SK-N-SH treated with all-trans-retinoic acid at 6 μM for 48 hours (cell line): ENCODE results near the gene RBMS3.
A peak's percentile ranks its signal among the peaks of the same experiment; 100 is the strongest.

Experiments
- ATAC-seq: fragments of 200-7000 bp; cut with Tn5 transposase; 3 replicates; pipeline ENCODE4 v1.9.1; 2020; ENCODE audit warnings: mild to moderate bottlenecking, moderate library complexity
- BACH2 ChIP-seq: fragments of 250-450 bp; sonication (Bioruptor Pico); IDR thresholded peaks from 2 replicates; pipeline ENCODE4 v1.9.0; 2021; ENCODE audit warnings: mild to moderate bottlenecking, borderline replicate concordance
- CSDC2 ChIP-seq: fragments of 250-450 bp; sonication (Bioruptor Pico); IDR thresholded peaks from 2 replicates; pipeline ENCODE4 v1.5.0; 2020; ENCODE audit warnings: mild to moderate bottlenecking, moderate library complexity
- CSRNP3 ChIP-seq: fragments of 250-450 bp; sonication (Bioruptor Pico); IDR thresholded peaks from 2 replicates; pipeline ENCODE4 v1.5.1; 2021; ENCODE audit warnings: mild to moderate bottlenecking, moderate library complexity
- ESRRG ChIP-seq: fragments of 250-450 bp; sonication (Bioruptor Pico); IDR thresholded peaks from 2 replicates; pipeline ENCODE4 v1.6.1; 2021; ENCODE audit warnings: mild to moderate bottlenecking
- GLIS3 ChIP-seq: fragments of 250-450 bp; sonication (Bioruptor Pico); IDR thresholded peaks from 2 replicates; pipeline ENCODE4 v1.5.0; 2020; ENCODE audit warnings: mild to moderate bottlenecking, moderate library complexity
- ISL1 ChIP-seq: fragments of 250-450 bp; sonication (Bioruptor Pico); IDR thresholded peaks from 2 replicates; pipeline ENCODE4 v2.1.2; 2022; ENCODE audit warnings: mild to moderate bottlenecking, moderate library complexity
- PPARA ChIP-seq: fragments of 250-450 bp; sonication (Bioruptor Pico); IDR thresholded peaks from 2 replicates; pipeline ENCODE4 v1.5.0; 2020; ENCODE audit warnings: mild to moderate bottlenecking, borderline replicate concordance
- RARB ChIP-seq: fragments of 250-450 bp; sonication (Bioruptor Pico); IDR thresholded peaks from 2 replicates; pipeline ENCODE4 v1.8.0; 2021; ENCODE audit warnings: mild to moderate bottlenecking, moderate library complexity
- SNAI2 ChIP-seq: fragments of 250-450 bp; sonication (Bioruptor Pico); IDR thresholded peaks from 2 replicates; pipeline ENCODE4 v1.5.0; 2020; ENCODE audit warnings: mild to moderate bottlenecking, moderate library complexity
- TCF4 ChIP-seq: fragments of 250-450 bp; sonication (Bioruptor Pico); IDR thresholded peaks from 2 replicates; pipeline ENCODE4 v1.8.0; 2021; ENCODE audit warnings: mild to moderate bottlenecking, moderate library complexity, borderline replicate concordance
- TOX ChIP-seq: fragments of 250-450 bp; sonication (Bioruptor Pico); IDR thresholded peaks from 2 replicates; pipeline ENCODE4 v1.8.0; 2021; ENCODE audit warnings: mild to moderate bottlenecking, moderate library complexity, borderline replicate concordance
- TSHZ2 ChIP-seq: fragments of 250-450 bp; sonication (Bioruptor Pico); IDR thresholded peaks from 2 replicates; pipeline ENCODE4 v1.5.0; 2020; ENCODE audit warnings: mild to moderate bottlenecking, moderate library complexity
- ZC3H10 ChIP-seq: fragments of 250-450 bp; sonication (Bioruptor Pico); IDR thresholded peaks from 2 replicates; pipeline ENCODE4 v1.5.1; 2021; ENCODE audit warnings: mild to moderate bottlenecking, moderate library complexity
- ZFP3 ChIP-seq: fragments of 250-450 bp; sonication (Bioruptor Pico); IDR thresholded peaks from 2 replicates; pipeline ENCODE4 v1.5.0; 2020; ENCODE audit warnings: mild to moderate bottlenecking, moderate library complexity
- ZFP30 ChIP-seq: fragments of 450-650 bp; formaldehyde crosslinking; IDR thresholded peaks from 2 replicates; pipeline ENCODE4 v1.5.0; 2022; ENCODE audit warnings: mild to moderate bottlenecking, moderate library complexity
- ZNF565 ChIP-seq: fragments of 450-650 bp; formaldehyde crosslinking; conservative IDR thresholded peaks from 2 replicates; pipeline ENCODE4 v1.5.0; 2020; ENCODE audit warnings: low read depth, mild to moderate bottlenecking, moderate library complexity
- ZNF70 ChIP-seq: fragments of 450-650 bp; formaldehyde crosslinking; IDR thresholded peaks from 2 replicates; pipeline ENCODE4 v1.5.0; 2020; ENCODE audit warnings: mild to moderate bottlenecking, moderate library complexity
- ZNF8 ChIP-seq: fragments of 450-650 bp; formaldehyde crosslinking; IDR thresholded peaks from 2 replicates; pipeline ENCODE4 v1.5.0; 2020; ENCODE audit warnings: mild to moderate bottlenecking, moderate library complexity
- TF ChIP-seq, protein P1 (sequence below): fragments of 250-450 bp; sonication (Bioruptor Pico); IDR thresholded peaks from 2 replicates; pipeline ENCODE4 v1.8.0; 2020; ENCODE audit warnings: mild to moderate bottlenecking, moderate library complexity, borderline replicate concordance
- TF ChIP-seq, protein P2 (sequence below): fragments of 250-450 bp; sonication (Bioruptor Pico); IDR thresholded peaks from 2 replicates; pipeline ENCODE4 v1.8.0; 2021; ENCODE audit warnings: low read depth, mild to moderate bottlenecking, moderate library complexity, borderline replicate concordance

RBMS3 gene

GRCh38 chr3:29581311-29581710 is 300.4 kb downstream of the RBMS3 start:
- no peak for TF ChIP-seq GLIS3
- no peak for TF ChIP-seq RARB (CRISPR knock-in tag)
- no peak for TF ChIP-seq ZC3H10
- no peak for TF ChIP-seq TSHZ2 (CRISPR knock-in tag)
- TF ChIP-seq BACH2 (CRISPR knock-in tag), result no peak
- no peak for TF ChIP-seq TCF4
- TF ChIP-seq ZNF70 (CRISPR knock-in tag), result no peak
- TF ChIP-seq ZNF565 (CRISPR knock-in tag), result no peak
- no peak for TF ChIP-seq SNAI2
- no peak for TF ChIP-seq PPARA (CRISPR knock-in tag)
- TF ChIP-seq ISL1, result no peak
- no peak for TF ChIP-seq ESRRG (CRISPR knock-in tag)
- TF ChIP-seq, protein P1, sequence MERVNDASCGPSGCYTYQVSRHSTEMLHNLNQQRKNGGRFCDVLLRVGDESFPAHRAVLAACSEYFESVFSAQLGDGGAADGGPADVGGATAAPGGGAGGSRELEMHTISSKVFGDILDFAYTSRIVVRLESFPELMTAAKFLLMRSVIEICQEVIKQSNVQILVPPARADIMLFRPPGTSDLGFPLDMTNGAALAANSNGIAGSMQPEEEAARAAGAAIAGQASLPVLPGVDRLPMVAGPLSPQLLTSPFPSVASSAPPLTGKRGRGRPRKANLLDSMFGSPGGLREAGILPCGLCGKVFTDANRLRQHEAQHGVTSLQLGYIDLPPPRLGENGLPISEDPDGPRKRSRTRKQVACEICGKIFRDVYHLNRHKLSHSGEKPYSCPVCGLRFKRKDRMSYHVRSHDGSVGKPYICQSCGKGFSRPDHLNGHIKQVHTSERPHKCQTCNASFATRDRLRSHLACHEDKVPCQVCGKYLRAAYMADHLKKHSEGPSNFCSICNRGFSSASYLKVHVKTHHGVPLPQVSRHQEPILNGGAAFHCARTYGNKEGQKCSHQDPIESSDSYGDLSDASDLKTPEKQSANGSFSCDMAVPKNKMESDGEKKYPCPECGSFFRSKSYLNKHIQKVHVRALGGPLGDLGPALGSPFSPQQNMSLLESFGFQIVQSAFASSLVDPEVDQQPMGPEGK, result no peak
- TF ChIP-seq ZNF8 (CRISPR knock-in tag), result no peak
- TF ChIP-seq CSDC2 (CRISPR knock-in tag), result no peak
- ATAC-seq, result peak; percentile 33; the same call in 1 of the 3 replicates

GRCh38 chr3:29582273-29582672 is 301.4 kb downstream of the RBMS3 start:
- TF ChIP-seq TCF4, result 0 out of 2 replicates have a peak, but pooled peaks have one; percentile 9
- TF ChIP-seq ESRRG (CRISPR knock-in tag), result no peak
- TF ChIP-seq, all 23 proteins: peak for 1
- ATAC-seq, result no peak

DNA sequence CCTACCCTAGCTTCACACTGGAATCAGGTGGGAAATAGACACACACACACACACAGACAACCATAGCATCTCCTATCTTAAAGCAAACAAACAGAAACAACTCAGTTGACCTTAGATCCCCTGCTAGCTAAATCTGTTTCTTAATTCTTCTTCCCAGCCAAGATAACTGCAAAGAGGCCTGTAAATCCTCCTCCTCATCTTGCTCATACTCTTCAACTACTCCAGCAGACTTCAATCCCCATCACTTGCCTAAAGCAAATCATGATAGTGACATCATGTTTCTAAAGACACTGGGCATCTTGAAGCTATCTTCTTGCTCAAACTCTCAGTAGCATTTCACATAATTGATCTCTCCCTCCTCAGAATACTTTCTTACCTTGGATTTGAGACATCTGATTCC is 303.0 kb downstream of the RBMS3 start:
- no peak for ATAC-seq
- TF ChIP-seq ZFP30 (CRISPR knock-in tag), result no peak
- no peak for TF ChIP-seq TOX (CRISPR knock-in tag)
- TF ChIP-seq GLIS3, result no peak
- no peak for TF ChIP-seq BACH2 (CRISPR knock-in tag)
- TF ChIP-seq, protein P2, sequence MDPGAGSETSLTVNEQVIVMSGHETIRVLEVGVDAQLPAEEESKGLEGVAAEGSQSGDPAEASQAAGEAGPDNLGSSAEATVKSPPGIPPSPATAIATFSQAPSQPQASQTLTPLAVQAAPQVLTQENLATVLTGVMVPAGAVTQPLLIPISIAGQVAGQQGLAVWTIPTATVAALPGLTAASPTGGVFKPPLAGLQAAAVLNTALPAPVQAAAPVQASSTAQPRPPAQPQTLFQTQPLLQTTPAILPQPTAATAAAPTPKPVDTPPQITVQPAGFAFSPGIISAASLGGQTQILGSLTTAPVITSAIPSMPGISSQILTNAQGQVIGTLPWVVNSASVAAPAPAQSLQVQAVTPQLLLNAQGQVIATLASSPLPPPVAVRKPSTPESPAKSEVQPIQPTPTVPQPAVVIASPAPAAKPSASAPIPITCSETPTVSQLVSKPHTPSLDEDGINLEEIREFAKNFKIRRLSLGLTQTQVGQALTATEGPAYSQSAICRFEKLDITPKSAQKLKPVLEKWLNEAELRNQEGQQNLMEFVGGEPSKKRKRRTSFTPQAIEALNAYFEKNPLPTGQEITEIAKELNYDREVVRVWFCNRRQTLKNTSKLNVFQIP (CRISPR knock-in tag), result no peak
- TF ChIP-seq ISL1, result no peak
- TF ChIP-seq ZC3H10, result no peak
- TF ChIP-seq CSRNP3 (CRISPR knock-in tag), result no peak
- no peak for TF ChIP-seq PPARA (CRISPR knock-in tag)
- TF ChIP-seq, protein P1, result no peak
- TF ChIP-seq ZFP3 (CRISPR knock-in tag), result no peak
- TF ChIP-seq ZNF70 (CRISPR knock-in tag), result no peak

GRCh38 chr3:29585368-29585767 is 304.5 kb downstream of the RBMS3 start:
- TF ChIP-seq, protein P2 (CRISPR knock-in tag), result no peak
- no peak for ATAC-seq
